ENCODE results near the gene CRISPLD2. TPM values are rescaled to one million over a fixed set of nuclear protein-coding genes. Genes with fewer than 3 reads are reported as not detected.

CRISPLD2 gene
- total RNA-seq, 1 donor: 0.99 TPM

DNA sequence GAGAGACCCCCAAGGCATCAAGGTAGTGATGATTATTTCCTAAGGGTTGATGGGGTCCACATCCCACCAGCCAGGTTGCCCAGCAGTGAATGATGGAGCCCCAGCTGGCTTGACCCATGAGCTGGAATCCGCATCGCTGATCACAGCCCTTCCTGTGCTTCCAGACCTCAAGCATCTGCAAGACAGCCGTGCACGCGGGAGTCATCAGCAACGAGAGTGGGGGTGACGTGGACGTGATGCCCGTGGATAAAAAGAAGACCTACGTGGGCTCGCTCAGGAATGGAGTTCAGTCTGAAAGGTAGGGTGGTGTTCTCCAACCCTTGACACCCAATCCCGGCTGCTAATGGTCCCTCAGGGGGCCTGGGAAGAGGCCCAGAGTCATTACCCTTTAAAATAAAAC lies 69.3 kb downstream of the CRISPLD2 start:
- H3K4me3 ChIP-seq (ENCODE audit: low read depth, low read length): no peak overlapping the region
- TF ChIP-seq CTCF (IDR thresholded peaks at IDR 0.05; ENCODE audit: insufficient read depth, low read length): no peak
- DNase-seq (ENCODE audit: low read depth): no peak

DNA sequence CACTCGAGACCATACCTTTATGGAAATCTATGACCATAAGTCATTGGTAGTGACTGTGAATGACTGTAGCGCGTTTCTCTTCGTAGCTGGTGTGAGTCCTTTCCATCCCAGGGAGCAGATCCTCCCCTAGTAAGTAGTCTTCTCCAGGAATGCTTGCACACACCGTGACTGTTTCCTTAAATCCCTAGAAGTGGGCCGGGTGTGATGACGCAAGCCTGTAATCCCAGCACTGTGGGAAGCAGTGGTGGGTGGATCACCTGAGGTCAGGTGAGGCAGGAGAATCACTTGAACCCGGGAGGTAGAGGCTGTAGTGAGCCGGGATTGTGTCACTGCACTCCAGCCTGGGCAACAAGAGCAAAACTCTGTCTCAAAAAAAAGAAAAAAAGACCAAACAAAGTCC lies 70.6 kb downstream of the CRISPLD2 start:
- no peak for DNase-seq (ENCODE audit: low read depth)
- H3K4me3 ChIP-seq (ENCODE audit: low read depth, low read length): no peak overlapping the region
- no peak for TF ChIP-seq CTCF (IDR thresholded peaks at IDR 0.05; ENCODE audit: insufficient read depth, low read length)

GRCh38 chr16:84891149-84891795 lies 71.5 kb downstream of the CRISPLD2 start:
- no peak for DNase-seq (ENCODE audit: low read depth)
- H3K4me3 ChIP-seq (ENCODE audit: low read depth, low read length): no peak overlapping the region
- TF ChIP-seq CTCF (IDR thresholded peaks at IDR 0.05; ENCODE audit: insufficient read depth, low read length): no peak

DNA sequence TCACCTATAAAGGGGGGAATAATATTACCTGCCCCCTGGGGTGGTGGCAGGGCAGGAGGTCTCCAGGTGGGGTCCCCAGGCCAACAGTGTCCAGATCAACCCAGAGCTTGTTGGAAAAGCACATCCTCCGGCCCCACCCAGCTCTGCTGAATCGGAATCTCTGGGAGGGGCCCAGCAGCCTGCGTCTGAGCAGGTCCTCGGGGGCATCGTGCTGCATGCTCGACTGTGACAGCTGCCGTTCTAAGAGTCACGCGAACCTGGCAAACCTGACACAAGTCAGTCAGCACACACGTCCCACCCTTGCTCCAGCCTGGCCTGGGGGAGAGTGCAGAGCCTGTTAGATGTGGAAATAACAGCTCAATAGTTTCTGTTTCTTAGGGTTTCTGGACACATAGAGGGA lies 72.3 kb downstream of the CRISPLD2 start:
- no peak for DNase-seq (ENCODE audit: low read depth)
- no peak overlapping the region for H3K4me3 ChIP-seq (ENCODE audit: low read depth, low read length)
- no peak for TF ChIP-seq CTCF (IDR thresholded peaks at IDR 0.05; ENCODE audit: insufficient read depth, low read length)

DNA sequence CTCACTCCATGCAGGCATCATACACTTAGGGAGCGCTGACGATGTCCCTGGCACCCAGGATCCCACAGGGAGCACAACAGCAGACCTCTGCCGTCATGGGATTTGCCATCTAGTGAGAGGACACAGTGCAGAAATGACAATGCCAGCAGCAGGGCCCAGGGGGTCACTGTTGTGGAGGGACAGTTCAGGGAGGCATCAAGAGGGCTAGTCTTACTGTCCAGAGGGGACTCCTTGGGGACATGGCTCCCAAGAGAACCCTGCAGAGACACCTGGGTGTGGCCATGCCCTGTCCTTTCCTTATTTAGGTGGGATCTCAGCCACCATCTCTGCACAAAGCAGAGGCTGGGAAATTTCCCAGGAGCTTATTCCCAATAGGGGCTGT lies 73.7 kb downstream of the CRISPLD2 start:
- H3K4me3 ChIP-seq (ENCODE audit: low read depth, low read length): no peak overlapping the region
- no peak for TF ChIP-seq CTCF (IDR thresholded peaks at IDR 0.05; ENCODE audit: insufficient read depth, low read length)
- no peak for DNase-seq (ENCODE audit: low read depth)

DNA sequence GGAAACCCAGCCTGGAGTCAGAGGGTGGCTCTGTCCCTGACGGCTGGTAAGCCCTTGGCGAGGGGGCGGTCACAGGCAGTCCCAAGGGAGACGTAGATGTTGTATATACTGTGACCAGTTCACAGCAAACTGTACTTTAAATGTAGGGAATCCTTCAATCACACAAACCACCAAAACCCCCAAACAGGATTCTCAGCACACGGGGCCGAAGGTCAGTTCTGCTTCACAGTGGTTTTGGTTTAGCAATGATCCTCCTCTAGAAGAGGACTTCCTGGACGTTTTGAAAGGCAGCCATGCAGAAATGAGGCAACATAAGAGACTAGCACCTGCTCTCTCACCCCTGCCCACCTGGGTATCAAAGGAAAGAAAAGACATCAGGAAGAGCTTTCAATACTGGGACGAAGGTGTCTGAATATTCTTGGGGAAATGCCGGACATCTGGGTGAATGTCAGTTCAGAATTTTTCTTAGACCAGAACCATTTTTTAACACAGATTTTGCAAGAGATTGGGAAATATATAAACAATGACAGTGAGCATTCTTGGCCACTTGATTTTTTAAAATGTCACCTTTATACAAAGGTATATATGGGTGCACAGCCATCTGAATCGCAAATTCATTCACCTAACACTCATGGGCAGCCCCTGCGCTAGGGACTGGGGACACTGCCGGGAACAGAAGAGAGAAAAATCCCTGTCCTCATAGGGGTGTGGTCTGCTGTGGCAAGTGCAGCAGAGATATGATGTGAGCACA lies 74.2 kb downstream of the CRISPLD2 start:
- DNase-seq (ENCODE audit: low read depth): no peak
- TF ChIP-seq CTCF (IDR thresholded peaks at IDR 0.05; ENCODE audit: insufficient read depth, low read length): no peak
- no peak overlapping the region for H3K4me3 ChIP-seq (ENCODE audit: low read depth, low read length)
